ENCODE data around the gene VTI1A.

VTI1A gene

GRCh38 chr10:112815269-112816032, 368.4 kb downstream of the VTI1A start:
- DNase-seq, result no peak

GRCh38 chr10:112816033-112816430, 369.0 kb downstream of the VTI1A start:
- DNase-seq, result no peak

- no peak for DNase-seq
Observed at GRCh38 chr10:112816891-112817290, 369.9 kb downstream of the VTI1A start.

DNA sequence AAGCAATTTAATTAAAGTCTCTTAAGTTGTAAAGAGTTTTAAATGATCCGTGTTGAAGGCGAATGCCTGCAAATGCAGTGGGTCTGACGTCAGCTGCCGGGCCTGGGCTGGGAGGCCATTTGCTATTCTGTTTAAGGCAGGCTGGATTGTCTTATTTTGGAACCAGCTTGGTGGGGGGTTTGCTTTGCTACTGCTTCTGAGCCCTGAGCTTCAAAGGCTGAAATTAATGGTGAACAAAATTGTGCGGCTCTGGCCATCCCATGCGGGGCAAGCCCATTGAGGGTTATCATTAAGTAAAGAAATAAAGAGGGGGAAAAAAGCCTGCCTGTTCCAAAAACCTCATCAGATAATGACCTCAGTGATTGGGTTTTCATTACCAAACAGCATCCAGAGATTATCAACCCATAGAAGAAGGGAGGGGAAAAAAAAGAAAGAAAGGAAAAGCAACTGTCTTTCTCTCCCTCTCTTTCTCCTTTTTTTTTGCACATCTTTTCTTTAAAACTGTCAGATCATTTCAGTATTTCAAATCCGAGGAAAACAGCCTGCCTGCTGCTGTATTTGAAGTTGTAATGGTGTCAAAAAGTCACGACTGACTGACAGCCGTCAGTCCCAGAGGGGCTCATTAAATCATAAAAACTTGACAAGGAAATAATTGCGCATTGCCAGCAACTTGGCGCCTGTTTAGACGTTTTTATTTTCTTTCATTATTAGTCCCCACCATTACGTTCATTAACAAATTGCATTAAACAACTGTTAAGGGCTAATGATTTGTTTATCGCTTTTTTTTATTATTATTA, 371.2 kb downstream of the VTI1A start:
- DNase-seq, result no peak

GRCh38 chr10:112819231-112819630, 372.2 kb downstream of the VTI1A start:
- no peak for DNase-seq

DNA sequence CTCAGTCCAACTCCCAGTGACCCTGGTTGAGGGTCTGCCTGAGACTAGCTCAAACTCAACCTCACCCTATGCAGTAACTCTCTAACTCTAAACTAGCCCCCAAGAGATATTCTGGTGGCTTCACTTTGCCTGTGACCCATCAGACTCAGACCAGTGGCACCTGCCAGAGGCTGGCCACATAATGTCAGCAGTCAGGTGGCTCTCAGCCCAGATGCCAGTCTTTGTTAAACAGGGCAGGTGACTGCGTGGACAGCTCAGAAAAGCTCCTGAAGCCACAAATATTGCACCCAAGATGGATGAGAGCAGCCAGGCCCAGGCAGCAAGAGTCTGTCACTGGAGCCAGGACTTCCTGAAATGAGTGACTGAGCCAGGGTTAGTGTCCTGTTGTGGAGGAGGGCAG, 373.3 kb downstream of the VTI1A start:
- no peak for DNase-seq

DNA sequence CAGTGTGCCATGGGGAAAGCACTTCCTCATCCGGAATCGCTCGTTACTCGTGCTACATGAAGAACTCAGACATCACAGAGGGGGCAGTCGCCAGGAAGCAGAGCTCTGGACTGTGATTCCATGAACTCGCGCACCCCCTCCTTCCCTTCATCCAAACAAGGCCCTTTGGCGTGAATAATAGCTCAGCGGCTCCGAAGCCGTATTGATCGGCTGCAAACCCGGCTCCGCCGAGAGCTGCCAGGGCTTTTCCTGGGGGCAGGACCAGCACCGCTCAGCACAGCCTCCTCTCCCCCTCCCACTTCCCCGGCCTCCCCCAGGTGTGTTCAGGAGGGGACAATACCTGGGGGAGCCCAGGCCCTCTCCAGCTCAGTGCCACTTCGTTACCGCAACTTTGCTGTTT, 374.0 kb downstream of the VTI1A start:
- DNase-seq, result no peak

- no peak for DNase-seq
Observed at GRCh38 chr10:112821663-112822062, 374.6 kb downstream of the VTI1A start.

- DNase-seq, result no peak
Observed at GRCh38 chr10:112823007-112823406, 376.0 kb downstream of the VTI1A start.

- DNase-seq, result no peak
Observed at GRCh38 chr10:112823604-112824003, 376.6 kb downstream of the VTI1A start.

DNA sequence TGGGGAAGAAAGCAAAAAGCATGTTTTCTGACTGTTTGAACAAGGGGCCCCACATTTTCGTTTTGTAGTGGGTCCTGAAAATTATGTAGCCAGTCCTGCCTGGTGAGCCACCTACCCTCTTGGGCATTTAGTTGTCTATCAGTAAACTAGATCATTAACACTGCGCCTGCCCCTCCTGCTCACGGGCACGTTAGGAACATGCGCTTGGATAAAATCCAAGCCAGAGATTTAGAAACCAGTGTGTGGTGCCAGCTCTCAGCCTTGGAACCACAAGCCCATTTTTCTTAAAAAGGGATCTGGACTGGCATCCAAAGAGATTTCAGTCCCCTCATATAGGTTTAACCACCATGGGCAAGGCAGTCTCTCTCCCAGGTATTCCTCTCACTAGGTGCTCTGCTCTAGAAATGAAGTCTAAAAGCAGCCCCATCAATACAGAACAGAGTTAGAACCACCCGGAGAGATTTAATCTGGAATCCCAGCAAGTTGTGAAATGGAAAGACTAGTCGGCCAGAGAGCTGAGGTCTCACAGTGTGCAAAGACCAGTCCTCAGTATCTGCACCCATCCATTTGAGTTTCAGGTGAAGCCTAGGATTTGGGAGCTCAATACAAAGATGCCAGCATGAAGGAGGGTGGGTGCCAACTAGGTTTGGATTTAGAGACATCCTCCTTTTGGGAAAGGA, 379.1 kb downstream of the VTI1A start:
- DNase-seq, result no peak

- no peak for DNase-seq
Observed at GRCh38 chr10:112827086-112827485, 380.1 kb downstream of the VTI1A start.

DNA sequence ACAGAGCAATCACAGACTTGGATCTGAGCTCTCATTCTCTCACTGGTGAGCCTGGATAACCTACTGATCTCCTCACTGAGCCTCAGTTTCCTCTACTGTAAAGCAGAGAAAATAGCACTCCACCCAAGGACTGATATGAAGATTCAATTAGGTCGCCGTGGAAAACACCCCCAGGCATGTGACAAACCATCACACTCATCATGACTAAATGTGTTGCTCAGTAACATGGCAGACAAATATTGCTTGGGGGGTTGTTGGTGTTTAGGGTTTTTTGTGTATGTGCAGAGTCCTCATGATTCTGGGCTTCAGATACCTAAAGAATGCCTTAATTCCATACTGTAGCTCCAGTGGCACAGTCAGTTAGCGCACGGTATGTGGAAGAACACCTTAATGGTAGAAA, 380.9 kb downstream of the VTI1A start:
- DNase-seq, result no peak

DNA sequence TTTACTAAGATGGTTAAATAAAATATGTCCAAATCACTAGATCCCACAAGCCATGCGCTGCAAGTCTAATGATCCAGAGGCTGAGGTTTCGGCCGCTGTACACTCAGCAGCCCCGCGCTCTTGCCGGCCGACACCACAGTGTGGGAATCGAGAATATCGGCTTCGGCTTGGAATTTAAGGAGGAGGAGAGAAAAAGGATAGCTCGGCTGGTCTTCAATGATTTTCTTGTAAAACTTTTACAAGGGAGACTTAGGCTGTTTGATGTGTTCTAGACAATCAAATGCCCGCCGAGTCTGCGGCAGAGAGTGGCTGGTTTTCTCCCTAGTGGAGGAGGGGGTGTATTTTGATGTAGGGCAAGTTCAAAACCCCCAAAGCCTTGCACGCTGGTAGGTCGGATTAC, 384.8 kb downstream of the VTI1A start:
- DNase-seq, result no peak

GRCh38 chr10:112832361-112832878, 385.4 kb downstream of the VTI1A start:
- no peak for DNase-seq

- DNase-seq, result no peak
Observed at GRCh38 chr10:112832959-112833358, 385.9 kb downstream of the VTI1A start.

DNA sequence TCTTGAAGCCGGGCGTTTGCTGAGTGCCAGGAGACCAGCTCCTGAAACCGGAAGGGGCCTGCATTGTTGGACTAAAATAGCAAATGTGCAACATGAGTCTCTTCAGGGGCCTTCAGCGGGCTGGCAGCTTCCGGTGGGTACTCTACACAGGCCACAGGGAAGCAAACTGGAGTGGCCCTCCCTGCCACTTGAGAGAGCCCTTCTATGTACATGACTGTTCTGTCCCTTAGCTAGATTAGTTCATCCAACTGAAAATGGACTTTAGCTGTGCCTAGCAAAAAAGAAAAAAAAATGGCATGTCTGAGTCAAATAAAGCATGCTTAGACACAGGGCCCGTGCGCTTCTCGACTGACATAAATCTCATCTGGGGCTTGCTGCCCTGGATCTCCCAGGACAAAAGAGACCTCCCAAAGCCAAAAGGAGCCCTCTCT, 387.8 kb downstream of the VTI1A start:
- no peak for DNase-seq

DNA sequence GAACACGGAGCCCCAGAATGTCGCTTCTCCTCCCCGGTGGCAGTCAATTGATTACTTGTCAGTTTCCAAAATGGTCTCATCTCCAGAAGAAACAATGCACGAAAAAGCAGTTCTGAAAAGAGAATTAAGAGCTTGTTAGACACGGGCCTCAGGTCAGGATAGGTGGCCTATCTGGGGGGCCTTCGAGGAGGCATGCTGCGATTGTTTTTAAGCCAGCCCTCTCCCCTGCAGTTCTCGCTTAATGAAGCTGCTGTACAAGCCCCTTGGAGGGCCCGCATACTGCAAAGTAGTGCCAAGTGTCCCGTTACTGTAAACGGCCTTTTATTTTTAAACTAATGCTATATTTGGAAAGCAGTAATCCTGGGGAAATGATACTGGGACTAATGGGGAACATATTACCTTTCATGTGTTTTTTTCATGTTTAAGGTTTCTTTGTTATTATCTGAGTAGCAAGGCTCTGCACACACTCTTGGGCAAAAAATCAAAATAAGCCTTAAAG, 388.3 kb downstream of the VTI1A start:
- no peak for DNase-seq

DNA sequence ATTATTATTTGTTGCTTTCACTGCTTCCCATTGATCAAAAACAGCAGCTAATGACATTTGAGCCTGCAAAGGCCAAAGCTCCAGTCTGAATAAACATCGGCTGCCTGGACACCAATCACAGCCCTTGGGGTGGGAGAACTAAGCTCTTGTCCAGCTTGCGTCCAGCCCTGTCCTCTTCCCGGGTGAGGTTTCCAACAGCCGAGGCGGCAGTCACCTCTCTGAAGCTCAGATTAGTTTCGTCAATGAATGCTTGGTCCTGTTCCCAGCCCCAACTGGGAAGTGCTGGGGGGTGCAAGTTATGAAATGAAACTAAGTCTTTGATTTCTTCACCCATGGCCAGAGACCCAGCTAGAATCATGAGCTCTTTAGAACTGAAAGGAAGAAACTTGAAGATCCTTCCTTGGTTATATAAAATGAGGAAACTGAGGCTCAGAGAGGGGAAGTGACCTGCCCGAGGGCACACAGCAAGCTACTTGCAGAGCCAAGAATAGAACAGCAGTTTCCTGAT, 389.0 kb downstream of the VTI1A start:
- no peak for DNase-seq

- no peak for DNase-seq
Observed at GRCh38 chr10:112838784-112839481, 391.9 kb downstream of the VTI1A start.

GRCh38 chr10:112839928-112840654, 393.1 kb downstream of the VTI1A start:
- DNase-seq, result no peak

GRCh38 chr10:112841549-112841948, 394.5 kb downstream of the VTI1A start:
- DNase-seq, result no peak
